Ascending aorta (tissue), 2 donors: ENCODE results near the gene ISG20L2. TPM values are rescaled to one million over a fixed set of nuclear protein-coding genes. Genes with fewer than 3 reads are reported as not detected.
A peak's percentile ranks its signal among the peaks of the same experiment; 100 is the strongest.

Experiments
- DNase-seq, 2 donors: peaks; one replicate each; pipeline ENCODE4 v3.0.0-alpha.2; 2019; ENCODE audit warnings: low spot score in 2 of 2
- H3K27ac ChIP-seq, 2 donors: fragments of 200-600 bp; sonication (generic); one replicate each; pipeline ENCODE4 v1.5.1; 2016 to 2017; ENCODE audit warnings: mild to moderate bottlenecking in 1 of 2
- H3K27me3 ChIP-seq: fragments of 200-600 bp; sonication (generic); one replicate; pipeline ENCODE4 v1.5.1; 2017
- H3K36me3 ChIP-seq, 2 donors: fragments of 200-600 bp; sonication (generic); one replicate each; pipeline ENCODE4 v1.5.1; 2016
- H3K4me1 ChIP-seq, 2 donors: fragments of 200-600 bp; sonication (generic); one replicate each; pipeline ENCODE4 v1.5.1; 2016 to 2017; ENCODE audit warnings: mild to moderate bottlenecking in 1 of 2
- H3K4me3 ChIP-seq, 2 donors: fragments of 200-600 bp; sonication (generic); one replicate each; pipeline ENCODE4 v1.5.1; 2016 to 2017; ENCODE audit warnings: mild to moderate bottlenecking in 1 of 2
- H3K9me3 ChIP-seq, 2 donors: fragments of 200-600 bp; sonication (generic); one replicate each; pipeline ENCODE4 v1.5.1; 2016
- CTCF ChIP-seq, 3 experiments: fragments of 200-600 bp in 2 of 3; fragments of 450-650 bp in 1 of 3; sonication (generic) in 2 of 3; IDR thresholded peaks; one replicate each; pipeline ENCODE4 v1.5.1; 2016 to 2019; ENCODE audit warnings: antibody characterized with exemption in 3 of 3, mild to moderate bottlenecking in 1 of 3, moderate library complexity in 1 of 3
- intact Hi-C: fragments of 100-400 bp; cut with DNase I; formaldehyde crosslinking; loops from one replicate; pipeline ENCODE4 v1.15.1; 2023
- total RNA-seq: library from RNA; depleted of rRNA; stranded (reverse); fragments of >200 nt; gene quantifications from one replicate; pipeline ENCODE4 v1.1.0, GENCODE V29; 2016

Gene ISG20L2
- total RNA-seq, 1 donor from 2014 or later, result 7.8 TPM

GRCh38 chr1:156740741-156741480, 12.3 kb upstream of the ISG20L2 start, which contains the start of gene MRPL24:
Gene MRPL24, minus strand, starts transcription at chr1:156741088. Its CDS starts 2,384 bp downstream, at chr1:156738704.
- TF ChIP-seq CTCF (IDR thresholded peaks at IDR 0.05), result no peak
- DNase-seq, result peak; percentile 97 to 100
- Histone ChIP-seq H3K27ac (peak within 1 kb of the TSS; percentile 87 to 91), H3K9me3 (no peaks in the 10 kb centered on the region), H3K27me3 (no peaks in the 10 kb centered on the region), H3K4me1 (peaks cover 4 to 27% of the 10 kb centered on the region in 2 donors), H3K4me3 (peak within 1 kb of the TSS; percentile 55 to 91), H3K36me3 (peaks cover 42 to 55% of the 10 kb centered on the region in 2 donors)
- intact Hi-C loops, result loop anchor here (1.0 to 10.0 kb wide), 4 partner anchors 10 to 616 kb away; partner anchors contain the start of genes HDGF, ISG20L2, METTL25B and PRCC

GRCh38 chr1:156740237-156740740, 11.7 kb upstream of the ISG20L2 start:
- Histone ChIP-seq H3K36me3 (peaks cover 42 to 58% of the 10 kb centered on the region in 2 donors), H3K4me3 (peak overlapping the region; percentile 55 to 91), H3K27ac (peak overlapping the region; percentile 56 to 62), H3K4me1 (peaks cover 4 to 22% of the 10 kb centered on the region in 2 donors), H3K9me3 (no peaks in the 10 kb centered on the region), H3K27me3 (no peaks in the 10 kb centered on the region)
- TF ChIP-seq CTCF (IDR thresholded peaks at IDR 0.05), result no peak
- intact Hi-C loops, result loop anchor here (10.0 kb wide), 1 partner anchor 615 kb away; no protein-coding TSS in a partner anchor
- no peak for DNase-seq

- Histone ChIP-seq H3K27me3 (no peaks in the 10 kb centered on the region), H3K36me3 (peaks cover 40 to 48% of the 10 kb centered on the region in 2 donors), H3K4me1 (peaks cover 4 to 16% of the 10 kb centered on the region in 2 donors), H3K9me3 (no peaks in the 10 kb centered on the region), H3K27ac (no peak overlapping the region), H3K4me3 (no peak overlapping the region)
- TF ChIP-seq CTCF (IDR thresholded peaks at IDR 0.05), result no peak
- intact Hi-C loops, result no loop called here
- no peak for DNase-seq
These were observed 10.3 kb upstream of the ISG20L2 start for GRCh38 chr1:156738916-156739315.

- intact Hi-C loops, result no loop called here
- no peak overlapping the region for H3K27ac ChIP-seq
- DNase-seq, result no peak
- no peak for TF ChIP-seq CTCF (IDR thresholded peaks at IDR 0.05)
- H3K9me3 ChIP-seq, result no peaks in the 10 kb centered on the region
- peaks cover 4 to 16% of the 10 kb centered on the region in 2 donors for H3K4me1 ChIP-seq
- no peaks in the 10 kb centered on the region for H3K27me3 ChIP-seq
- no peak overlapping the region for H3K4me3 ChIP-seq
- peaks cover 37 to 48% of the 10 kb centered on the region in 2 donors for H3K36me3 ChIP-seq
These were observed 9.8 kb upstream of the ISG20L2 start for GRCh38 chr1:156738407-156738806.

- H3K4me3 ChIP-seq, result no peak overlapping the region
- no peaks in the 10 kb centered on the region for H3K27me3 ChIP-seq
- no peak overlapping the region for H3K27ac ChIP-seq
- intact Hi-C loops, result no loop called here
- peaks cover 0 to 4% of the 10 kb centered on the region in 2 donors for H3K4me1 ChIP-seq
- TF ChIP-seq CTCF (IDR thresholded peaks at IDR 0.05), result no peak
- H3K36me3 ChIP-seq, result peaks cover 25 to 37% of the 10 kb centered on the region in 2 donors
- no peak for DNase-seq
- no peaks in the 10 kb centered on the region for H3K9me3 ChIP-seq
These were observed 5.5 kb upstream of the ISG20L2 start for GRCh38 chr1:156733989-156734584.
